RWPE2 (cell line): ENCODE results near the gene VMAC.

Experiments used
- ATAC-seq: fragments of 200-7000 bp; cut with Tn5 transposase; 3 replicates; pipeline ENCODE4 v1.9.1; 2021; ENCODE audit warnings: low read depth
- DNase-seq: peaks from one replicate; pipeline ENCODE4 v3.0.0-alpha.2; 2020; ENCODE audit warnings: low spot score
- H3K27ac ChIP-seq: fragments of 450-650 bp; 2 replicates; pipeline ENCODE4 v1.5.1; 2017; ENCODE audit warnings: mild to moderate bottlenecking; ENCODE audit not compliant: poor library complexity, severe bottlenecking
- H3K27me3 ChIP-seq: fragments of 250-450 bp; sonication (Bioruptor Pico); 2 replicates; pipeline ENCODE4 v1.5.1; 2021; ENCODE audit warnings: mild to moderate bottlenecking, moderate library complexity; ENCODE audit not compliant: insufficient read depth, poor library complexity, severe bottlenecking
- H3K36me3 ChIP-seq: fragments of 250-450 bp; sonication (Bioruptor Pico); 2 replicates; pipeline ENCODE4 v1.5.1; 2020; ENCODE audit warnings: low read depth, mild to moderate bottlenecking, moderate library complexity
- H3K4me1 ChIP-seq: fragments of 250-450 bp; sonication (Bioruptor Pico); 2 replicates; pipeline ENCODE4 v1.5.1; 2021; ENCODE audit warnings: mild to moderate bottlenecking, moderate library complexity; ENCODE audit not compliant: insufficient read depth, poor library complexity, severe bottlenecking
- H3K4me3 ChIP-seq: fragments of 250-450 bp; sonication (Bioruptor Pico); 2 replicates; pipeline ENCODE4 v1.5.1; 2021; ENCODE audit warnings: mild to moderate bottlenecking, moderate library complexity; ENCODE audit not compliant: severe bottlenecking
- H3K9me3 ChIP-seq: fragments of 250-450 bp; sonication (Bioruptor Pico); 2 replicates; pipeline ENCODE4 v1.5.1; 2021; ENCODE audit warnings: mild to moderate bottlenecking, moderate library complexity; ENCODE audit not compliant: severe bottlenecking
- TF ChIP-seq, protein P1 (sequence below): fragments of 450-650 bp; IDR thresholded peaks from one replicate; pipeline ENCODE4 v1.5.1; 2017; ENCODE audit warnings: mild to moderate bottlenecking, moderate library complexity; ENCODE audit not compliant: poor library complexity, severe bottlenecking

The VMAC gene

DNA sequence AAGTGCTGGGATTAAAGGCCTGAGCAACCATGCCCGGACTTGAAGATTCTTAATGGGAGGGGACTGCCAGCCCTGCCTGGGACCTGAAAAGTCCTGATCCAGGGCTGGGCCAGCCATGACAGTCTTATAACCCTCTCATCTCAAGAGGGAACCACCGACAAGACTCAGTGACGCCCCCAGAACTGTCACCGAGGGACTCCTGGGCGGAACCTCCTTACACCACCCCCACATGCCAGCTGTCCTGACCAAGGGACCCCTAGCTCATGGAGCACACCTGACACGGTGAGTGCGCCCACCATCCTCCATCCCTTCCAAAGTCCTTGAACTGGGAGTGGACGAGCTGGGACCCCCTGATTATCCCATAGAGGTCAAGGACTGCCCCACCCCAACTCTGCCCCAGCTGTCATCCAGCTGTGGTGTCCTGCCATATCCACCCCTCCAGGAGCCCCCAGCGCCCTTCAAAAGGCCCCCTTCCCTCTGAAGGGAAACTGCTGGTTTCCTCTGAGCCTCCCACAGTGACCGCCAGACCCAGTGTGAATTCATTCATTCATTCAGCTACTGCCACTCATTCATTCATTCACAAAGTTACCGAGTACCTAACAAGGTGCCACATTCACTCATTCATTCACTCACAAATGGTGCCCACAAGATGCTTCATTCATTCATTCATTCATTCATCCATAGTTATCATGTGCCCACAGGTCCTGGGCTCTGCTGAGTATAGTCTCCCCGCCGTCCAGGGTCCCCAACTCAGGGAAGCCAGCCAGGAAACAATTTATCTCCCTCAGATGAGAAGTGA lies 4.7 kb upstream of the VMAC start:
- no peak overlapping the region for H3K4me3 ChIP-seq
- H3K4me1 ChIP-seq: peaks cover 3% of the 10 kb centered on the region
- H3K27me3 ChIP-seq: no peaks in the 10 kb centered on the region
- H3K9me3 ChIP-seq: no peaks in the 10 kb centered on the region
- TF ChIP-seq, protein P1, sequence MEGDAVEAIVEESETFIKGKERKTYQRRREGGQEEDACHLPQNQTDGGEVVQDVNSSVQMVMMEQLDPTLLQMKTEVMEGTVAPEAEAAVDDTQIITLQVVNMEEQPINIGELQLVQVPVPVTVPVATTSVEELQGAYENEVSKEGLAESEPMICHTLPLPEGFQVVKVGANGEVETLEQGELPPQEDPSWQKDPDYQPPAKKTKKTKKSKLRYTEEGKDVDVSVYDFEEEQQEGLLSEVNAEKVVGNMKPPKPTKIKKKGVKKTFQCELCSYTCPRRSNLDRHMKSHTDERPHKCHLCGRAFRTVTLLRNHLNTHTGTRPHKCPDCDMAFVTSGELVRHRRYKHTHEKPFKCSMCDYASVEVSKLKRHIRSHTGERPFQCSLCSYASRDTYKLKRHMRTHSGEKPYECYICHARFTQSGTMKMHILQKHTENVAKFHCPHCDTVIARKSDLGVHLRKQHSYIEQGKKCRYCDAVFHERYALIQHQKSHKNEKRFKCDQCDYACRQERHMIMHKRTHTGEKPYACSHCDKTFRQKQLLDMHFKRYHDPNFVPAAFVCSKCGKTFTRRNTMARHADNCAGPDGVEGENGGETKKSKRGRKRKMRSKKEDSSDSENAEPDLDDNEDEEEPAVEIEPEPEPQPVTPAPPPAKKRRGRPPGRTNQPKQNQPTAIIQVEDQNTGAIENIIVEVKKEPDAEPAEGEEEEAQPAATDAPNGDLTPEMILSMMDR: no peak
- no peak overlapping the region for H3K27ac ChIP-seq
- no peak for ATAC-seq
- no peak for DNase-seq
- H3K36me3 ChIP-seq: peaks cover 19% of the 10 kb centered on the region

DNA sequence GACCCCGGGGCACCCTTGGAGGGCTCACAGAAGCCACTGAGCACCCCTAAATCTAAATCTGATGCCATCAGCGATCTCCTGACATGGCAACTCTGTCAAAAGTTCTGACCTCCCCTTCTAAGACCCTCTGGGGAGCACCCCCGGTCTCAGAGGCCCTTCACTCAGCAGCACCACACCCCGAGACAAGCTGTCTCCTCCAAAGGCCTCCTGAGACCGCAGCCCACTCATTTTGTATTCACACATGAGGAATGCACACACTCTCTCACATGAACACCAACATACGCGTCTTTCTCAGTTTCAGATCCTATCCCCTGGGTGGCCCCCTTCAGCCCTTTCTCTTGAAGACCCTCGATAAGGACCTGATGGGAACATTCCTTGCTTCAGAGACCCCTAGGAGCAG lies 3.7 kb upstream of the VMAC start:
- Histone ChIP-seq H3K4me1 (peaks cover 3% of the 10 kb centered on the region), H3K36me3 (peaks cover 14% of the 10 kb centered on the region), H3K27ac (no peak overlapping the region), H3K9me3 (no peaks in the 10 kb centered on the region), H3K27me3 (no peaks in the 10 kb centered on the region), H3K4me3 (no peak overlapping the region)
- ATAC-seq (no peak), DNase-seq (no peak)
- TF ChIP-seq, protein P1: no peak

DNA sequence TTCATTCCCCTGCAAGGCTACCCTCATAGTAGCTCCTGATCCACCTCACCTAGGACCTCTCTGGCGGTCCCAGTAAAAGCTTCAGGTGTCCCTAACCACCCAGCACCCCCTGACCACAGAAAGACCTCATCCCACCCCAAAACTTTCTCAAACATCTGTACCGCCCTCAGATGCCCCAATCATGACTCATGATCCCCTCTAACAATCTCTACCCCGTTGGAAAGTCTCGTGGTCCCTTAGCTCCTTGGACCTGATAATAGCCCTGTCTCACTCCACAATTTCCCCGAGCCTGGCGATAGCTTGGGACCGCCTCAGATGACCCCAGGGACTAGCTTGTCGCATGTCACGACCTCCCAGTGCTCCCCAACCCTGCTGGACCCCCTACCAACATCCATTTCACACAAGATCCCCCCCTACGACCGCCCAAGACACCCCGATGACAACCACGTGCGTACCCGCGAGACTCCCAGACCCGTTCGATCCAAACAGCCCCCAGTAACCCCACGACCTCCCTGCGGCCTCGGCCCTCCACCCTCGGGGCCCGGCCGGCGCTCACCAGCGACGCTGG lies 1.5 kb upstream of the VMAC start:
- H3K9me3 ChIP-seq: no peaks in the 10 kb centered on the region
- no peaks in the 10 kb centered on the region for H3K27me3 ChIP-seq
- no peak for DNase-seq
- ATAC-seq: no peak
- H3K4me1 ChIP-seq: peaks cover 3% of the 10 kb centered on the region
- H3K4me3 ChIP-seq: peak overlapping the region; percentile 97
- peak overlapping the region; percentile 80 for H3K27ac ChIP-seq
- TF ChIP-seq, protein P1: no peak
- peaks cover 14% of the 10 kb centered on the region for H3K36me3 ChIP-seq

DNA sequence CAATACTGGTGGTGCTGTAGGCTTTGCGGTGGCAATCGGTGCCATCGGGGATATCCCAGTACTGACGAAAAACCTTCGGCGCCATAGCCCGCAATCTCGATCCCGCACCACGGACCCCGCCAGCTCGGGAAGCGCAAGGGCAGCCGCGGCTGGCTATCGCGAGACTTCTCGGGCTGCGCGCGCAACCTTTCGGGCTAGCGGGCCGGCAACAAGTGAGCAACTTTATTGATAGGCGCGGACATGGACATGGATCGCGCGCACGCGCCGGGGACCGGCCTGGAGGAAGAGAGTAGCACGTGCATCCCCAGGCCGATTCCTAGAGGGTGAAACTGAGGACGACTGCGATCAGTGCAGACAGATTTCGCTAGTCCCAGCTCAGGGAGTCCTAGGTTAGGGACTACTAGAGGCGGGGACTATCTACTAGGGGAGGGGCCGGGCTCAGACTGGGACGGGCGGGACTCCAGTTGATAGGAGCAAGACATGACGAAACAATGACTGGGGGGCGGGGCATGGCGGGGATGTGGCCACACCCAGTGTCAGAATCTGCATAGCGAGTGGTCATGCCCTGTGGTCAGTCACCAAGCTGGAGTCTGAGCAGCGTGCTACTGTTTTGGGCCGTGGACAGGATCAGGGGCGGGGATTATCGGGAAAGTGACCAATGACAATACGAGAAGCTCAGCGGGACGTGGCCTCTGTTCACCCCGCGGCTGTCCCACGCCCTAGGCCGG lies 884 bp upstream of the VMAC start, which contains the start of gene NDUFA11:
TSS of gene NDUFA11 (minus strand) at position 167 of the 728 bp plus-strand sequence. CDS start at position 85, 82 bp downstream.
- no peaks in the 10 kb centered on the region for H3K9me3 ChIP-seq
- H3K4me1 ChIP-seq: peaks cover 3% of the 10 kb centered on the region
- ATAC-seq (no peak; the same call in none of the 3 replicates), DNase-seq (peak; percentile 97)
- TF ChIP-seq, protein P1: no peak
- peak within 1 kb of the TSS; percentile 97 for H3K4me3 ChIP-seq
- no peaks in the 10 kb centered on the region for H3K27me3 ChIP-seq
- peak within 1 kb of the TSS; percentile 80 for H3K27ac ChIP-seq
- peaks cover 14% of the 10 kb centered on the region for H3K36me3 ChIP-seq
